Activated CD8-positive, alpha-beta memory T cell treated with anti-CD3 and anti-CD28 coated beads for 36 hours (primary cell): ENCODE data around the gene CD72. TPM values are rescaled to one million over a fixed set of nuclear protein-coding genes. Genes with fewer than 3 reads are reported as not detected.
"Not testable (repeated sequence)": the region's sequence is repeated elsewhere in the genome, so short reads cannot be mapped to it uniquely, and the experiment has no call there.

ENCODE experiments used
- CTCF ChIA-PET: fragments of 350-600 bp; sonication (Branson Sonifier 250); formaldehyde crosslinking; loops from one replicate; lab custom pipeline; 2021; ENCODE audit warnings: antibody characterized with exemption; lab: Charles Lee
- POLR2A ChIA-PET: fragments of 350-600 bp; sonication (Branson Sonifier 250); formaldehyde crosslinking; loops from one replicate; lab custom pipeline; 2021; ENCODE audit warnings: antibody characterized with exemption; lab: Charles Lee
- total RNA-seq, 2 experiments: library from RNA; stranded (reverse); gene quantifications; one replicate each; pipeline ENCODE4 v1.2.3, GENCODE V29; 2021

The CD72 gene
- total RNA-seq, 2 experiments from 2014 or later, result 13.7 to 15.1 TPM

DNA sequence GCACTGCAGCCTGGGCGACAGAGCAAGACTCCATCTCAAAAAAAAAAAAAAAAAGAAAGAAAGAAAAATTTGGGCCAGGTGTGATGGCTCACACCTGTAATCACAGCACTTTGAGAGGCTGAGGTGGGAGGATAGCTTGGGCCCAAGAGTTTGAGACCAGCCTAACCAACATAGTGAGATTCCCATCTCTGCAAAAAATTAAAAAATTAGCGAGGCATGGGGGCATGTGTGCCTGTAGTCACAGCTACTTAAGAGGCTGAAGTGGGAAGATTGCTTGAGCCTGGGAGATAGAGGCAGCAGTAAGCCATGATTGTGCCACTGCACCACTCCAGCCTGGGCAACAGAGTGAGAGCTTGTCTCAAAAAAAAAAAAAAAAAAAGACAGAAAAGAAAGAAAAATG is 35.4 kb upstream of the CD72 start:
- ChIA-PET CTCF (interaction anchor here (0.6 to 1.2 kb wide), 3 partner anchors 8 to 1826 kb away, joined by 3 to 5 read pairs (median 3); partner anchors contain the start of gene TLN1), POLR2A (interaction anchor here (0.6 kb wide), 1 partner anchor 29 kb away, joined by 7 read pairs; no protein-coding TSS in a partner anchor)

DNA sequence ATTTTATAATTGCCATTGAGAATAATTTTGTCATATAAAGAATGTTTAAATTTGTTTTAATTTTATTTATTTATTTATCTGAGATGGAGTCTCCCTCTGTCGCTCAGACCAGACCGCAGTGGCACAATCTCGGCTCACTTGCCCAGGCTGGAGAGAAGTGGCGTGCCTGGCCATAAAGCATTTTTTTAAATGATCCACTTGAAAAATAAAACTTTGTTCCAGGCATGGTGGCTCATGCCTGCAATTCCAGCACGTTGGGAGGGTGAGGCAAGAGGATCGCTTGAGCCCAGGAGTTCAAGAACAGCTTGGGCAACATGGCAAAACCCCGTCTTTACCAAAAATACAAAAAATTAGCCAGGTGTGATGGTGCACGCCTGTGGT is 34.6 kb upstream of the CD72 start:
- ChIA-PET POLR2A (no interaction called here), CTCF (interaction anchor here (1.2 kb wide), 1 partner anchor 8 kb away, joined by 3 read pairs; no protein-coding TSS in a partner anchor)

DNA sequence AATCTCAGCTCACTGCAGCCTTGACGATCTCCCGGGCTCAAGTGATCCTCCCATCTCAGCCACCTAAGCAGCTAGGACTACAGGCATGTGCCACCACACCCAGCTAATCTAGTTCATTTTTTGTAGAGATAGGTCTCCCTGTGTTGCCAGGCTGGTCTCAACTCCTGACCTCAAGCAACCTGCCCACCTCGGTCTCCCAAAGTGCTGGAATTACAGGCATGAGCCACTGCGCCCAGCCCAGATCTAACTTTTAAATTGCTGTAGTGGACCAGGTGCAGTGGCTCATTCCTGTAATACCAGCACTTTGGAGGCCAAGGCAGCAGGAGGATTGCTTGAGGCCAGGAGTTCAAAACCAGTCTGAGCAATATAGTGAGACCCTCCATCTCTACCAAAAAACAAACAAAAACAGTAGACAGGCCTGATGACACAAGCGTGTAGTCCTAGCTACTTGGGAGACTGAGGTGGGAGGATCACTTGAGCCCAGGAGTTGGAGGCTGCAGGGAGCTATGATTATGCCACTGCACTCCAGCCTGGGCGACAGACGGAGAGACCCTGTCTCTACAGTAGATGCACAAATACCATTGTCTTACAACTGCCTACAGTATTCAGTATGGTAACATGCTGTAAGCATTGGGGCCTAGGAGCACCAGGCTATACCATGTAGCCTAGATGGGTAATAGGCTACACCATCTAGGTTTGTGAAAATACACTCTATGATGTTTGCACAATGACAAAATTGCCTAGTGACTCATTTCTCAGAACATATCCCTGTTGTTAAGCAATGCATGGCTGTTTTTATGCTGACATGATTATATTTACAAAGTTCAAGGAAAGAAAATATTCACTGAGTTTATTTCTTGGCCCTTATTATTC is 34.0 kb upstream of the CD72 start:
- ChIA-PET POLR2A (interaction anchor here (0.7 kb wide), 1 partner anchor 48 kb away, joined by 3 read pairs; no protein-coding TSS in a partner anchor), CTCF (interaction anchor here (1.2 kb wide), 1 partner anchor 7 kb away, joined by 3 read pairs; no protein-coding TSS in a partner anchor)

DNA sequence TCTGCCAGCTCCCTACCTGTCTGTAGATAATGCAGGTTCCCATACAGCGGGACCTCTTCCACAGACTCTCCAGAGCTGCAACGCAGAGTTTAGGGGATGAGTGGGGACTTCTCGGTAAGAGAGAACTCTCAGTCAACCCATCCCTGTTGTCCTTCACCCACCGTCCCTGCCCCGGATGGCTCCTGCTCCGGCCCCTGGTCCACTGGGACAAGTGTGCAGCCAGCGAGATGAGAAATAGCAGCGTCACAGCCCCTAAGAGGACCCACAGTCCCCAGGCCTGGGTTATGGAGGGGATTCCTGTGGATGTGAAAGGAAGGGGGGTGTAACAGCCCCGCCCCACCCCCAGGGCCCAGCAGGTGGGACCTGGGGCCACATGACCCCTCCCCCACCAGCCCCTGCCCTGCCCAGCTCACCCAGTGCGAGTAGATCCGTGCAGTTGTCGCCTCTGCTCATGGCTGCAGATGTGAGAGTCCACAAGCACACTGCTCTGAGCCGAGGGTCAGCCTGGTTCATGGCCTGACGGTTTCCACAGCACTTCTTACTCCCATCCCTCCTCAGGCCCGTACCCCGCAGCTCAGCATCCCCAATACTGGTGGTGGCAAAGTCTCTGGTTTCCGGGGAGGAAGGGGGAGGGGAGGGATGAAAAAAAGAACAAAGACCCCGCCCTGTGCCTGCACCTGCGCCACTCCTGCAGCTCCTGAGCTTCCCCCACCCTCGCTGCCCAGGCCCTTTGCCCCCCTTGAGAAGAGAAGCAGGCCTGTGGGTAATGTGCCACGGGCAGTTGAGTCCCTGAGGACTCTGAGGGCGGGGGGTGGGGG is 32.3 kb upstream of the CD72 start, which contains the start of gene SIT1:
Gene SIT1 (minus strand): TSS at position 591 of the 818 bp plus-strand sequence. CDS start 78 bp downstream, at position 513.
- POLR2A ChIA-PET, result interaction anchor here (0.6 to 2.2 kb wide), 7 partner anchors 8 to 571 kb away, joined by 3 to 17 read pairs (median 5); partner anchors contain the start of genes CCDC107, FANCG and RMRP

DNA sequence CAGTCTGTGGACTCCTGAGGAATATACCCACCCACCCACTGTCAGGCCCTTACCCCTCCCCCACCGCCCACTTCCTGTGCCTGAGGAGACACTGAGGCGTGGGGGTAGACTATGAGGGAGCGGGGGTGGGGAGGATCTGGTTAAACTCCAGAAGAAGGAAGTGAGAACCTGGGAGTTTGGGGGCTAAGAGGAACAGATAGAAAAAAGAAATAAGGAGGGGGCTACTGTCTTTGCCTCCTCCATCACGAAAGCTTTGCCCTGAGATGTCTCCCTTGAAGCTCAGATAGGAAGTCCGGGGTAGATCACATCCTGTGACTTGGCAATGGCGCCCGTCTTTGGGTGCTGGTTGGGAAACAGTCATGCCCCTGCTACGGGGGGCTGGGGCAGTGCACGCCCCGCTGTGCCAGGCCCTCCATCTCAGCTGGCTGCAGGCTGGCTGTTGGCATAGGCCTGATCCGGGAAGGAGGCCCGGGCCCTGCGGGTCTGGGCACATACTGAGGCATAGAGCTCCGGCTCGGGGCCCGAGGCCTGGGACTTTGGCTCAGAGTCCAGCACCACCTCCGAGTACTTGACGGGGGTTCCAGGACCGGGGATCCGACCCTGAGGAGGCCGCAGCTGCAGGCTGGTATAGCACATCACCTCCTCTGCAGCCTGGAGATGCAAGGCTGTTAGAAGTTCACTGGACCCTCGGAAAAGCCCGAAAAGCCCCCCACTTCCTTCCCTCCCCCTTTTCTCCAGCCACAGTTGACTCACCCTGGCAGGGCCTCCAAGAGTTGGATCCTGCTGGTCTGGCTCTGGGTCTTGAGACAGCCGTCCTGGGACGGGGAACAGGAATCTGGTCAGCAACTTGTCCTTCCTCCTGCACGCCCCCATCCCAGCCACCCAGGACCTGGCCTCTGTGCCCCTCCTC is 31.5 kb upstream of the CD72 start:
- ChIA-PET CTCF (interaction anchor here (0.8 to 1.7 kb wide), 8 partner anchors 8 to 107 kb away, joined by 3 to 10 read pairs (median 5); partner anchors contain the start of genes ARHGEF39, CCDC107, CREB3 and RMRP), POLR2A (interaction anchor here (0.7 to 2.2 kb wide), 5 partner anchors 8 to 165 kb away, joined by 4 to 17 read pairs (median 6); partner anchors contain the start of genes CCDC107 and RMRP)

More for the DNA sequence above, 32.3 kb upstream of the CD72 start, which contains the start of gene SIT1:
- CTCF ChIA-PET, result interaction anchor here (0.8 to 1.5 kb wide), 5 partner anchors 14 to 82 kb away, joined by 3 to 9 read pairs (median 4); partner anchors contain the start of genes ARHGEF39, CREB3 and TLN1

DNA sequence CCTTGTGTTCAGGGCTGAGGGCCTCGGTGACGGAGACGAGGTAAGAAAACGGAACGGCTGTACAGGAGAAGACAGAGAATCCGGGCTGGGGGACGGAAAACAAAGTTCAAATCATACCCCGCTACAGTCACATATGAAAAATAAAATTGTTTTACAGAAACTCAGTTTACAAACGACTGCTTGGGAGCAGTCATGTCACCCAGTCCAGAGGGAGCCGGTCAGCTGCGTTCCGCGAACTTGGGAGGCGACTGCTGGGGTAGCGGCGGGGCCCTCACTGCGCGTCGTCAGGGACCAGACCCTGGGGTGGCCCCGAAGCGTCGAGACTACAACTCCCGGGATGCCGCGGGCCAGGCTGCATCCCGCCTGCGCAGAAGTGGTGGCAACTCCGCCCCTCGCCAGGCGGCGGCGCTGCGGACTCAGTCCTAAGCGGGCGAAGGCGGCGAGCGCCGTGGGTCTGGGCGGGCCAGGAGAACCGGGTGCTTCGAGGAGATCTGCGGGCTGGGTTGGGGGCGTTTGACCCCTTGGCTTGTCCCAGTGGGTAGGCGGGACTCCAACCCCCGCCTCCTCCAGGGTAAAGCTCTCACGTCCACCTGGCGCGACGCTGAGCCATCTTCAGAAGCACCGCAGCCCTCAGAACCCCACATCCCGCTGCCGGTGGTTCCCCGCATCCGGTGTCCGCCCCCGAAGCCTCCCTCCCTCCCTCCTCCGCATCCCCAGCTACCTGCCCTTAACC is 28.5 kb upstream of the CD72 start:
- POLR2A ChIA-PET, result interaction anchor here (0.6 to 2.6 kb wide), 9 partner anchors 11 to 541 kb away, joined by 3 to 30 read pairs (median 4); partner anchors contain the start of genes CCDC107 and RMRP
- CTCF ChIA-PET, result interaction anchor here (0.6 to 4.7 kb wide), 24 partner anchors 9 to 144 kb away, joined by 3 to 49 read pairs (median 4); partner anchors contain the start of genes CCDC107, CD72, CREB3 and RMRP

DNA sequence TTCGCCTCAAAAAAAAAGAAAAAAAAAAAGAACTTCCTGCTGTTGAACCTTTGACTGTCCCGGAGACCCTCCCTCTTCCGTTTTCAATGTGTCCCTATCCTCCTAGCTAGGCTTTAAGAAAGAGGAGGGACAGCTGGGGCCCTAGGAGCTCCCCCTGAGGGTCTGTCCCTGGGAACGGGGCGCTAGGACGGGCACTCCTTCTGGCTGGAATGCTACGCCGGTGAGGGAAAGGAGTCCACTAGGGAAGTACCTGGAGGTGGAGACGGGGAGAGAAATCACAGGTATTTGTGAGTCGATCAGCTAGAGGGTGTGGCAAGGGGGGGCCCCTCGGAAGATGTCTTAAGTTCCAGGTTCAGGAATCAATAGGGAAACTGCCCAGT is 27.9 kb upstream of the CD72 start:
- POLR2A ChIA-PET, result interaction anchor here (1.0 to 2.6 kb wide), 2 partner anchors 11 to 83 kb away, joined by 3 to 30 read pairs; partner anchors contain the start of genes CCDC107 and RMRP
- CTCF ChIA-PET, result interaction anchor here (0.6 to 4.7 kb wide), 11 partner anchors 11 to 82 kb away, joined by 3 to 49 read pairs (median 8); partner anchors contain the start of genes CCDC107, CD72 and RMRP

DNA sequence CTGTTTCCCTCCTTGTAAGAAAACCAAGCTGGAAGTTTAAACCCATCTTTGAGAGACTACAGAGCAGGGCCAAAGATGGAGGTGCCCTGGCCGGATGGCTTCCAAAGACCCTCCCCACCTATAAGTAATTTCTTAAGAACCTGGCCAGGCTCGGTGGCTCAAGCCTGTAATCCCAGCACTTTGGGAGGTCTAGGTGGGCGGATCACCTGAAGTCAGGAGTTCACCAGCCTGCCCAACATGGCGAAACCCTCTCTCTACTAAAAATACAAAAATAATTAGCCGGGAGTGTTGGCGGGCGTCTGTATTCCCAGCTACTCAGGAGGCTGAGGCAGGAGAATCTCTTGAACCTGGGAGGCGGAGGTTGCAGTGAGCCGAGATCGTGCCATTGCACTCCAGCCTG is 27.5 kb upstream of the CD72 start:
- ChIA-PET POLR2A (interaction anchor here (2.6 kb wide), 1 partner anchor 12 kb away, joined by 30 read pairs; the partner anchor contains the start of genes CCDC107 and RMRP), CTCF (interaction anchor here (1.1 to 4.7 kb wide), 10 partner anchors 11 to 82 kb away, joined by 3 to 49 read pairs (median 9); partner anchors contain the start of genes CCDC107, CD72 and RMRP)

DNA sequence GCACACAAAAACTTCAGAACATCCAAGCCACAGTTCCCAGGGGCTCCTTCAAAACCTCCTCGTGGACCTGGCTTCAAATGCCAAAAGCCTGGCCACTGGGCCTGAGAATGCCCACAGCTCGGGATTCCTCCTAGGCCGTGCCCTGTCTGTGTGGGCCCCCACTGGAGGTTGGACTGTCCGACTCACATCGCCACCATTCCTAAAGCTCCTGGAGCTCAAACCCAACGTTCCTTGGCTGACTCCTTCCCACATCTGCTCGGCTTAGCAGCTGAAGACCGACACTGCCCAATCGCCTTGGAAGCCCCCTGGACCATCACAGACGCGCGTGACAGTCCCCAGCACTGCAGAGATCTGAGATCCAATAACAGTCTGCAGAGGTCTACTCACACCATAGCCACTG is 24.8 kb upstream of the CD72 start:
- POLR2A ChIA-PET, result no interaction called here
- CTCF ChIA-PET, result interaction anchor here (0.9 kb wide), 1 partner anchor 15 kb away, joined by 4 read pairs; the partner anchor contains the start of gene CCDC107

DNA sequence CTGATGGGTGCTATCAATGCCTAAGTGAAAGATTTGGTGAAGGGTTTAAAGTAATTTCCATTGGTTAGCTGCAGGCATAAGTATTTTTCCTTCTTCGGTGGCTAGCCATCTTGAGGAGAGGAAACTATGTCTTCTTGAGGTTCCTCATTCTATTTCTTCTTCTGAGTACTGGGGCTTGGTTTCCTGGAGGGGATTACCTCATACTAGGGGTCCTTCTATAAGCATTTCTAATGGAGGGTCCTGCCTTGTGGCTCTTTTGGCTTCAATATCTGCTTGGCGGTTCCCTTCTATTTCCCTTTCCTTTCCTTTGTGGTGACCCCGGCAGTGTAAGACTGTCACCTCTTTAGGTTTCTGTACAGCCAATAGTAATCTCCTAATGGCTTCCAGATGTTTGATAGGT is 23.3 kb upstream of the CD72 start:
- CTCF ChIA-PET, POLR2A ChIA-PET: not testable (repeated sequence)

DNA sequence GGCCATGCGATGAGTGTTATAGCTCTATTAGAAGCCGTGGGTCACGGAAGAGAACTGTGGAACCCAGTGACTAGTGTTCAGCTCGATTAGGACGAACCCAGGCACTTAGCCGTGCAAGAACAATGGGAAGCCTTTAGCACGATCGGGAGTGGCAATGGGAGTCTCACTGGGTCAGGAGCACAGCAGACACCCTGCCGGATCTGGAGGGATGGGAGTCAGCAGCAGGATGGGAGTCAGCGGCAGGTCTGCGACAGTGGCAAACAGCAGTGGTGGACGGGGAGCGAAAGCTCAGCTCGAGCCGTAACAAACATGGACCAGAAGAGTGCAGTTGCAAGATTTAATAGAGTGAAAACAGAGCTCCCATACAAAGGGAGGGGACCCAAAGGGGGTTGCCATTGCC is 22.2 kb upstream of the CD72 start:
- POLR2A ChIA-PET, result interaction anchor here (1.3 kb wide), 1 partner anchor 10 kb away, joined by 4 read pairs; no protein-coding TSS in a partner anchor
- CTCF ChIA-PET, result not testable (repeated sequence)

DNA sequence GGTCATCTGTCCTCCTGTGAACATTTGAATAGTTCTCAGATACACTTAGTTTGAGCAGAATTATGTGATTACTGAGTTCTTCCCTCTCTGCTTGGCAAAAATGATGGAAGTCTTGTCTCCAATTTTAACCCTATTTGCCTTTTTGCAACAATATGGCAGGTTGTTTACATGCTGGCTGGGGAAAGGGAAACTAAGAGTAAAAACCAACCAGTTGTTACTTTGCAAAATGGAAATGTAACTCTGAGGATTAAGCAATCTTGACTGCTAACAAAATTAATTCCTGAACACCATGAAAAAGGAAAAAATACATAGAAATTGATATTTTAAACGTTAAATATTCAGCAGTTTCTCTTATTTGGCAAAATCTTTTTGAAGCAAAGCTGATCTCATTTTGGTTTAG is 21.4 kb upstream of the CD72 start:
- ChIA-PET POLR2A (interaction anchor here (1.3 kb wide), 1 partner anchor 11 kb away, joined by 4 read pairs; no protein-coding TSS in a partner anchor), CTCF (no interaction called here)

DNA sequence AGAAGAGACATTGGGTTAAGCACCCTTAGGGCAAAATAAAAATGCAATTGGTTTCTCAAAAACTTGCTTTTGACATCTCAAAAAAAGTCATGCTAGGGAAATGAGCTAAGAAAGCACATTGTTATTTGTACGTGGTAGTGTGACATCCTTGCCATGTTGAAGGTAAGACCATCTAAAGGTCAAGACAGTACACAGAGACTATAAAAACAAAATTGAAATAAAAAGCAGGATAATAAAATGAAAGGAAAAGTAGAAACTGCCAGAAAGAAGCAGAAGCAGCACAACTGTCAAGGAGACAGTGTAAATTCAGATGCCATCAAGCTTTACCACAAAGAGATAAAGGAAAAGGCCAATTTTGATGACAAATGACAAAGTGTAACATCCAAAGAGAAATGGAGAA is 21.0 kb upstream of the CD72 start:
- CTCF ChIA-PET, result not testable (repeated sequence)
- POLR2A ChIA-PET, result interaction anchor here (1.3 kb wide), 1 partner anchor 11 kb away, joined by 4 read pairs; no protein-coding TSS in a partner anchor

DNA sequence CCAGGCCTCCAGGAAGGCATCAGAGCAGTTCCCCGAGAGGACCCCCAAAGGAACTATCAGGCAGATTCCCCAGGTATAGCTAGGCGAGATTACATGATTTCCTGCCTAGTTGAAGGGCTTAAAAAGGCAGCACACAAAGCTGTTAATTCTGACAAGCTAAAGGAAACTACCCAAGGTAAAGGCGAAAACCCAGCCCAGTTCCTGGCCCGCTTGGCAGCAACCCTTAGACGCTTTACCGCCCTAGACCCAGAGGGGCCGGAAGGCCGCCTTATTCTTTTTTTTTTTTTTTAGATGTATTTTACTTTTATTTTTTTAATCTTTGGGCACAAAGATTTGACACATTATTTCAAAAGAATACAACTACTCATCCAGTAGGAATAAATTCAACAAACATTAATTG is 20.5 kb upstream of the CD72 start:
- POLR2A ChIA-PET, result interaction anchor here (1.3 kb wide), 1 partner anchor 11 kb away, joined by 4 read pairs; no protein-coding TSS in a partner anchor
- CTCF ChIA-PET, result not testable (repeated sequence)

DNA sequence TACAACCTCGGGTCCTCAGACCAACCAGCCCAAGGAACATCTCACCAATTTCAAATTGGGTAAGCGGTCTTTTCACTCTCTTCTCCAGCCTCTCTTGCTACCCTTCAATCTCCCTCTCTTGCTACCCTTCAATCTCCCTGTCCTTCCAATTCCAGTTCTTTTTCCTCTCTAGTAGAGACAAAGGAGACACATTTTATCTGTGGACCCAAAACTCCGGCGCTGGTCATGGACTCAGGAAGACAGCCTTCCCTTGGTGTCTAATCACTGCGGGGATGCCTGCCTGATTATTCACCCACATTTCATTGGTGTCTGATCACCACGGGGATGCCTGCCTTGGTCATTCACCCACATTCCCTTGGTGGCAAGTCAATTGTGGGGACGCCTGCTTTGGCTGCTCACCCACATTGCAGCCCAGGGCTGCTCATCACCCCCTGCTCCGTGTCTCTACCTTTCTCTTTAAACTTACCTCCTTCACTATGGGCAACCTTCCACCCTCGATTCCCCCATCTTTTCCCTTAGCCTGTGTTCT is 19.3 kb upstream of the CD72 start:
- POLR2A ChIA-PET, result not testable (repeated sequence)
- CTCF ChIA-PET, result interaction anchor here (0.6 kb wide), 1 partner anchor 10 kb away, joined by 3 read pairs; no protein-coding TSS in a partner anchor

DNA sequence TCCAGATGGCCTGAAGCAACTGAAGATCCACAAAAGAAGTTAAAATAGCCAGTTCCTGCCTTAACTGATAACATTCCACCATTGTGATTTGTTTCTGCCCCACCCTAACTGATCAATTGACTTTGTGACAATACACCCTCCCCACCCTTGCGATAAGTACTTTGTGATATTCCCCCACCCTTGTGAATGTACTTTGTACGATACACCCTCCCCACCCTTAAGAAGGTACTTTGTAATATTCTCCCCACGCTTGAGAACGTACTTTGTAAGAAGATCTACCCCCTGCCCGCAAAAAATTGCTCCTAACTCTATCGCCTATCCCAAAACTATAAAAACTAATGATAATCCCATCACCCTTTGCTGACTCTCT is 18.6 kb upstream of the CD72 start:
- POLR2A ChIA-PET, CTCF ChIA-PET: not testable (repeated sequence)
